Retinal pigment epithelial cell (primary cell): Measurements from ENCODE around the gene SETMAR.
"Not testable (repeated sequence)": the region's sequence is repeated elsewhere in the genome, so short reads cannot be mapped to it uniquely, and the experiment has no call there.

Experiments used
- DNase-seq: peaks from one replicate; pipeline ENCODE4 v3.0.0-alpha.2; 2010; ENCODE audit warnings: low read depth
- H3K4me3 ChIP-seq: 2 replicates; pipeline ENCODE4 v1.5.1; 2011; ENCODE audit warnings: mild to moderate bottlenecking, low read length, control low read depth, moderate library complexity
- TF ChIP-seq, protein P1 (sequence below): conservative IDR thresholded peaks from 2 replicates; pipeline ENCODE4 v1.5.1; 2011; ENCODE audit warnings: low read depth, low read length, control low read depth, inconsistent platforms

SETMAR gene

DNA sequence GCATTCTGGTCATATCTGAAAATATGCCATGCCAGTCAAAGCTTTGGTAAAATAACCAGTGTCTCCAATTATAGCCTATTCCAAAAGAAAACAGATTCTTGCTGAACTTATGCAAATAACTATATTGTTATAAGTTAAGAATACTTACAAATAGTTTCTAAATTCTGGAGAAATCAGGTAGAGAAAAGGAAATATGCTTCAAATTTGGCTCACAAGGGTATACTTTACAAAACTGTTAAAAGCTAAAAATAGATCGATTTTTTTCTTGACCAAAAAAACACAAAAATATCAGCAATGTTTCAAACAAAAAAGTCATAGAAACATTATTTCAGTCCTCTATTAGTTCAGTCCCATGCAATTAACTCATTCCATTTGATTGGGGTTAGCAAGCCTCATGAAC lies 23.7 kb downstream of the SETMAR start:
- DNase-seq: no peak
- no peak overlapping the region for H3K4me3 ChIP-seq
- TF ChIP-seq, protein P1, sequence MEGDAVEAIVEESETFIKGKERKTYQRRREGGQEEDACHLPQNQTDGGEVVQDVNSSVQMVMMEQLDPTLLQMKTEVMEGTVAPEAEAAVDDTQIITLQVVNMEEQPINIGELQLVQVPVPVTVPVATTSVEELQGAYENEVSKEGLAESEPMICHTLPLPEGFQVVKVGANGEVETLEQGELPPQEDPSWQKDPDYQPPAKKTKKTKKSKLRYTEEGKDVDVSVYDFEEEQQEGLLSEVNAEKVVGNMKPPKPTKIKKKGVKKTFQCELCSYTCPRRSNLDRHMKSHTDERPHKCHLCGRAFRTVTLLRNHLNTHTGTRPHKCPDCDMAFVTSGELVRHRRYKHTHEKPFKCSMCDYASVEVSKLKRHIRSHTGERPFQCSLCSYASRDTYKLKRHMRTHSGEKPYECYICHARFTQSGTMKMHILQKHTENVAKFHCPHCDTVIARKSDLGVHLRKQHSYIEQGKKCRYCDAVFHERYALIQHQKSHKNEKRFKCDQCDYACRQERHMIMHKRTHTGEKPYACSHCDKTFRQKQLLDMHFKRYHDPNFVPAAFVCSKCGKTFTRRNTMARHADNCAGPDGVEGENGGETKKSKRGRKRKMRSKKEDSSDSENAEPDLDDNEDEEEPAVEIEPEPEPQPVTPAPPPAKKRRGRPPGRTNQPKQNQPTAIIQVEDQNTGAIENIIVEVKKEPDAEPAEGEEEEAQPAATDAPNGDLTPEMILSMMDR: no peak

DNA sequence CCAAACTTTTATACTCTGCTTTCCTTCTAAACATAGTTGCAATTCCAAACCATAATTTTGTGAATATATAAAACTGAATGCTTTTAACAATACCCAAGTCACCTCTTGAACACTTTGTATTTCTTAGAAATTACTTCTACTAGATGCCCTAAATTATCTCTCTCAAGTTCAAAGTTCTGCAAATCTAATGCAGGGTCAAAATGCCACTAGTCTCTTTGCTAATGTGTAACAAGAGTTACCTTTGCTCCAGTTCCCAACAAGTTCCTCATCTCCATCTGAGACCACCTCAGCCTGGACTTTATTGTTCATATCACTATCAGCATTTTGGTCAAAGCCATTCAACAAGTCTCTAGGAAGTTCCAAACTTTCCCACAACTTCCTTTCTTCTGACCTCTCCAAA lies 26.6 kb downstream of the SETMAR start:
- DNase-seq, H3K4me3 ChIP-seq: not testable (repeated sequence)

DNA sequence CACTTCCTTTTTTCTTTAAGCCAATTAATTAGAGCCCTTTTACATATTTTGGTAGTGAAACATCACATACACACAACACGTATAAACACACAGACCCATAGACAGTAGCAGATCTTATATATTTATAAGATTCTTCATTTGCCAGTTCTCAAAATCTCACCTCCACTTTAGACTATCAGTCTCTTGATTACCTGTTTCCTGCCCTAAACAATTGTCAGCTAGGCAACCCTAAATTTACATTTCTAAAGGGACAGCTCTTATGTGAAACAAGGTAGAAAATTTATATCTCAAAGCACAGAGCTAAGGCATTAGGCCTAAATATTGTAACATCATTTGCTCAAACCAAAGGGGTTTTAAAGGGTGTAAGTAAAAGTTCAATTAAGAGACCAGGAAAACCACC lies 28.9 kb downstream of the SETMAR start:
- H3K4me3 ChIP-seq: no peak overlapping the region
- no peak for DNase-seq
- TF ChIP-seq, protein P1: no peak

DNA sequence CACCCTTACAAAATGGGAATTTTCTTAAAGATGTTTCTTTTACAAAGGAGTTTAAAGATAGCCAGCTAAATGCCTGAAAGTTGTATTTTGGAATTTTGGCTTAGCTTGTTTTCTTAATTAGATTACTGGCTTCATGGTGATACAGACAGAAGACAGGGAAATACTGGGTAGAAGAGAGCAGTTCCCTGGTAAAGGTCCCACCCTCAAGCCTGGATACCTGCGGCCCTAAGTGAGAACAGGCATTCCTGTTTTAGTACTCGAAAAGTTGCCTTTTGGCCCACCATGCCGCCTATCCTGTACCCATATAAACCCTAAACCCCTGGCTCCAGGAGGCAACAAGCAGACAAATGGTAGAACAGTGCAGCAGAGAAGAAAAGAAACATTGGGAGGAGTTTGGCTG lies 29.4 kb downstream of the SETMAR start:
- no peak for DNase-seq
- TF ChIP-seq, protein P1: no peak
- H3K4me3 ChIP-seq: no peak overlapping the region

DNA sequence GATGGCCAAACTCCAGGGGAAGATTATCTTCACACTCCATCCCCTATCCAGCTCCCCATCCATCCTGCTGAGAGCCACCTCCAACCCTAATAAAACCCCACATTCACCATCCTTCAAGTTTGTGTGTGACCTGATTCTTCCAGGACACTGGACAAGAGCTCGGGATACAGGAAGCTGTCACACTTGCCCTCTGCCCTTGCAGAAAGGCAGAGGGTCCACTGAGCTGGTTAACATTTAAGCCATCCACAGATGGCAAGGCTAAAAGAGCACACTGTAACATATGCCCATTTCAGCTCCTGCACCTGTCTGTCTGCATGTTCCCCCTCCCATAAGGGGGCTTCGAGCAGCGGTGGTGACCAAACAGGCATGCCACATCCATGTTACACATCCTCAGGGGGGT lies 29.8 kb downstream of the SETMAR start:
- H3K4me3 ChIP-seq: no peak overlapping the region
- no peak for DNase-seq
- TF ChIP-seq, protein P1: no peak

DNA sequence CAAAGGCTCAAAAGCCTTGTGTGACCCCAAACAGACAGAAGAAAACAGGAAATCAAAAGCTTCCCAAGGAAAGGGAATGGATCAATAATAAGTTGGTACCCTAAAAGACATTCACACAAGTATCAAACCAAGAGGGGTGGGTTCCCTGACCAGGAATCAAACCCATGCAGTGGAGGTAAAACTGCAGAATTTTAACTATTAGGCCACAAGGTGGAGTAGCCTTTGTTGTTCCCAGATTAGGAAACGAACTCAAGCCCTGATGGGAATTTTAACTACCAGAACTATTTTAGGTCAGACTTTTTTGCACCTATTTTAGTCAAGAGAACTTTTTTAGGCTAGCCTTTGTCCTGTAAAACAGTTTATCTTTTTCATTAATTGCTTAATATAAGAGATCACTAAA lies 31.4 kb downstream of the SETMAR start:
- no peak for DNase-seq
- TF ChIP-seq, protein P1: peak; percentile 17
- no peak overlapping the region for H3K4me3 ChIP-seq

DNA sequence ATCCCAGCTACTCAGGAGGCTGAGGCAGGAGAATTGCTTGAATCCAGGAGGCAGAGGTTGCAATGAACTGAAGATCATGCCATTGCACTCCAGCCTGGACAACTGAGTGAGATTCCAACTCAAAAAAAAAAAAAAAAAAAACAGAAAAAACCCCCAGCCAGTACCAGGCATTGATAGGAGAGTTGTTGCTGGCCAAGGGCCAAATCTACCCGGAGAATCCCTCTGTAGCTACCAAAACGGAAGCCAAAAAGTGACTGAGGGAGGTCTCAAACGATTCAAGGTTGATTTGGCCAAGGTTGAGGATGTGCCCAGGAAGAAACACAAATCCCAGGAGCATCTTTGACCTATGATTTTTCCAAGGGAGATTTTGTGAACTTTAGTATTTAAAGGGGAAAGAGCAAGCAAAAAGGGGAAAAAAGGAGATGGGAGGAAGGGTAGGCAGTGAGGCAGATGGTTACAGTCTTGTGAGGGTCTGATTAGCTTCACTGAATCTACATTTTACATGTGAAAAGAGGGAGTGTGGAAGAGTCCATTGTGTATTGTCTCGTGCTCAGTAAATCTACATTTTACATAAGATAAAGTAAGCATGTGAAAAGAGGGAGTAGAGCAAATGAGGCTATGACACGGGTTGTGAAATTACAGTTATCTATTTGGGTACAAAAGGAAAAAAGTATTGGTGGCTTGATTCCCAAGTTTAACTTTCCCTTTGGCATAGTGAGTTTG lies 32.8 kb downstream of the SETMAR start:
- H3K4me3 ChIP-seq: no peak overlapping the region
- TF ChIP-seq, protein P1: no peak
- no peak for DNase-seq
